IgD-negative memory B cell (primary cell): Measurements from ENCODE around the gene KIF6. TPM values are rescaled to one million over a fixed set of nuclear protein-coding genes. Genes with fewer than 3 reads are reported as not detected.
A peak's percentile ranks its signal among the peaks of the same experiment; 100 is the strongest.

ENCODE experiments used
- H3K27ac Mint-ChIP-seq, 3 donors: one replicate each; pipeline ENCODE4 v1.8.0; 2020 to 2022; ENCODE audit warnings: mild to moderate bottlenecking in 3 of 3, mixed read lengths in 3 of 3, moderate library complexity in 1 of 3
- H3K27me3 Mint-ChIP-seq: one replicate; pipeline ENCODE4 v1.8.0; 2021; ENCODE audit warnings: mixed read lengths
- H3K36me3 Mint-ChIP-seq: one replicate; pipeline ENCODE4 v1.8.0; 2020; ENCODE audit warnings: mild to moderate bottlenecking, mixed read lengths
- H3K4me1 Mint-ChIP-seq, 3 donors: one replicate each; pipeline ENCODE4 v1.8.0; 2020 to 2022; ENCODE audit warnings: mixed read lengths in 3 of 3, mild to moderate bottlenecking in 1 of 3
- H3K4me3 Mint-ChIP-seq, 4 donors: one replicate each; pipeline ENCODE4 v1.8.0; 2020 to 2022; ENCODE audit warnings: mild to moderate bottlenecking in 4 of 4, mixed read lengths in 4 of 4, moderate library complexity in 3 of 4
- H3K9me3 Mint-ChIP-seq, 3 donors: one replicate each; pipeline ENCODE4 v1.8.0; 2020 to 2021; ENCODE audit warnings: mixed read lengths in 3 of 3, mild to moderate bottlenecking in 1 of 3
- polyA plus RNA-seq: library from polyadenylated mRNA; unstranded; fragments of 300-500 nt; fragmentation: Illumina TruSeq; gene quantifications from one replicate; pipeline ENCODE4 v1.2.3, GENCODE V29; 2021

The KIF6 gene
- polyA plus RNA-seq, result not detected

DNA sequence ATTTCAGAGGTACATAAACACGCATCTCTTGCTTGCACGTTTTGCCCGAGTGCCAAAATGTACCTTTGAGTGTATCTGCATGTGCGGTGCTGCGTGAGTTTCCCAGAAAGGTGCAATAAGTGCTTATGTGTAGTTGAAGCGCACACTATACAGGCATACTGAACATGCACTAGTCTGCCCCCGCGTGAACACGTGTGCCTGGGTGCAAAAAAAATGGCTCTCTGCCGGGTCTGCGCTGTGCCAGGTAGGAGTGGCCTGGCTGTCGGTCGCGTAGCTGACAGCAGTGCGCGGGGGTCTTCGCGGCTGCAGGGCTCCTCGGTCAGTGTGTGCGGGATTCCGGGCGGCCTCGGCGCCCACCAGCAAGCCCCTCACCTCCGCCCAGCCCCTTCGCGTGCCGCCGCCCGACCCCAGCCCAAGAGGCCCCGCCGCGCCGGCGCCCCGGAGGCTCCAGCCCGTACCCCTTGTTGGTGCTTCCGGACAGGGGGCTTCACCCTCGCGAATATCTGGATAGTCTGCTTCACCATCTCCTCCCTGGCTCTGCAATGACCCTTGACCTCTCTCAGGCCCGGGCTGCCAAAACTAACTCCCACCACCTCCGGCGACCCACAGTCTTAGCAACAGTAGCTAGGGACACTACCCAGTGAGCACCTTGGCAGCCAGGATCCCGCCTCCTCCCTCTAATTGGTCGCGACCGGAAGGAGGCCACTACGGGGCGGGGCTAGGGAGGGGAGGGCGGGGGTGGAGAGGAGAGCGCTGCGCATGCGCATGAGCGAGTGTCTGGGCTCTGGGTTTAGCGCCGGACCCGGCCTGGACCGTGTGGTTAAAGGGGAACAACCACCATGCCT is at the start of gene KIF6:
TSS of gene KIF6 (minus strand) at position 622 of the 845 bp plus-strand sequence. CDS start at position 524, 98 bp downstream.
- Mint-ChIP-seq H3K9me3 (no peaks in the 10 kb centered on the region), H3K4me3 (peak within 1 kb of the TSS; percentile 91 to 98 (median 96)), H3K27ac (peak within 1 kb of the TSS in 2 of 3 donors; percentile 51 to 85), H3K36me3 (no peaks in the 10 kb centered on the region), H3K27me3 (peaks cover 1% of the 10 kb centered on the region), H3K4me1 (peaks cover 0 to 4% (median 2%) of the 10 kb centered on the region in 3 donors)

- no peak overlapping the region for H3K4me3 Mint-ChIP-seq
- peaks cover 2% of the 10 kb centered on the region for H3K27me3 Mint-ChIP-seq
- no peaks in the 10 kb centered on the region for H3K4me1 Mint-ChIP-seq
- no peaks in the 10 kb centered on the region for H3K36me3 Mint-ChIP-seq
- no peak overlapping the region for H3K27ac Mint-ChIP-seq
- peaks cover 0 to 2% (median 0%) of the 10 kb centered on the region in 3 donors for H3K9me3 Mint-ChIP-seq
Measured at GRCh38 chr6:39773782-39774181, 48.6 kb upstream of the KIF6 start.

DNA sequence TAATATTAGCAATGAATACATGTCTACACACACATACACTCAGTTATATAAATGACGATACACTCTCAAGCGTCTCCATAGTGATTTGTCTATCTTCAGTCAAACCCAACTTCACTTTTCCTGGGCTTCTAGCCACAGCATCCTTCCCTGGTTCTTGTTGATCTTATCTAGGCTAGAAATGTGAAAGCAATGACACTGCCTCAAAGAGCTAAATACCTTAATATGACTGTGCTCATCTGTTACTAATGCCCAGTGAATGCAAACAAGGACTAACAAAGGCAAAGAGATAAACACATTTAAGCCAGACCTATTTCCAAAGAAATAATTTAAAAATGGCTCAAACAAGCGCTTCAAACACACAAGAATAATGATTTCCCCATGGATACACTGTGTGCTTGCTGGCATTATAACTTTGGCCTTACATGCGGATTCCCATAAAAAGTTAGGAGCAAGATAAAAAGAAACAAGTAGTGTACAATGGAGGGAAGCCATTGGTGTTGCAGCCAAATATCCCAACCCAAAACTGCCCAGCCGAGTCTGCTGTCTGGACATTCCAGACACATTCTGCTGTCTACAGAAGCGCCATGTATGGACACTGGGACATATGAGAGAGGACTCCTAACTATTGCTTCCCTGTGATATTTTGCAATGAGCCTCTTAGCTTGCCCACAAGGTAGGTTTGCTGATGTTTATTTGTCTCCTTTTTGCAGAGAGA is 47.5 kb upstream of the KIF6 start:
- Mint-ChIP-seq H3K4me3 (no peak overlapping the region), H3K27me3 (peaks cover 2% of the 10 kb centered on the region), H3K27ac (no peak overlapping the region), H3K4me1 (no peaks in the 10 kb centered on the region), H3K36me3 (no peaks in the 10 kb centered on the region), H3K9me3 (peaks cover 0 to 2% (median 2%) of the 10 kb centered on the region in 3 donors)

GRCh38 chr6:39770446-39770845 is 45.2 kb upstream of the KIF6 start:
- peaks cover 0 to 7% (median 2%) of the 10 kb centered on the region in 3 donors for H3K9me3 Mint-ChIP-seq

DNA sequence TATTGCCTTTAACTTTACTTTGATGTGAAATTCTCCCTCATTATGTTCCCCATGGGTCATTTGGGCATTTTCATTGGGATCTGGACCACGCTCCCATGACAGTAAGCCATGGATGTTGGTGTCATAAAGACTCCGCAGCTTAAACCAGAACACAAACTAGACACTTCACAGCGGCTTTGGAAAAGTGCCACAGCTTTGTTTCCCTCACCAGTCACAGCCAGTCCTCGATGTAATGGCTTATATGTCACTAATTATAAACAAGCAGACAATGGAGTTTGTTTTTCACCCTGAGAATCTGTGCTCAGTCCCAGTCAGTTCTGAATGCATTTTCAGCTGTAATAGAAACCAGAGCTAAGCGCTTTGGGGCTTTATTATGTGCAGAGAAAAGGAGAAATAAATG is 43.8 kb upstream of the KIF6 start:
- Mint-ChIP-seq H3K27me3 (peaks cover 6% of the 10 kb centered on the region), H3K9me3 (peaks cover 0 to 7% (median 2%) of the 10 kb centered on the region in 3 donors), H3K27ac (no peak overlapping the region), H3K4me3 (no peak overlapping the region), H3K36me3 (no peaks in the 10 kb centered on the region), H3K4me1 (no peaks in the 10 kb centered on the region)

More at GRCh38 chr6:39770446-39770845, 45.2 kb upstream of the KIF6 start:
- no peak overlapping the region for H3K4me3 Mint-ChIP-seq
- no peak overlapping the region for H3K27ac Mint-ChIP-seq
- no peaks in the 10 kb centered on the region for H3K36me3 Mint-ChIP-seq
- H3K4me1 Mint-ChIP-seq, result no peaks in the 10 kb centered on the region
- H3K27me3 Mint-ChIP-seq, result peaks cover 2% of the 10 kb centered on the region

DNA sequence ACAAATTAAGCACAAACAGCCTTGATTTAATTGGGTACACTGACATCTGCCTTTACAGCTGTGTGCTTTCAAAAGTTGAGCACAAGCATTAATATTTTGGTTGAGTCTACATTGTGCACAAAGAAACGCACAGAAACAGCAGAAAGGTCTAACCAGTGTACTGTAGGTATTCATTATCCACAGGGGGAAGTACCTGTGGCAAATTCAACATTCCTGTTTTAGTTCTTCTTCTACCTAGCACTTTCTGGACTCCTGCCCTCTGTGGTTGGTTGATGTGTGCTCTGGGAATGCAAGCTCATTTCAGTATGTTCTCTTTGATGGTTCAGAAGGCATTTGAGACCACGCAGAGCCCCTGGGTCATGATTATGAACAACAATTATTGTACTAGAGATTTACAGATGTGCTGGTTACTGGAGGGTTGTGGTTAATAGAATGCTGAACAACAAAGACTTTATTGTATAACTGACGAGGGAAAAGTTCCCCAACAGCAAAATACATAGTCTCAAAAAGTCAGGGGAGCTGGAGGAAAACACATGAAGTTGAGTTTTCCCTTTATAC is 40.4 kb upstream of the KIF6 start:
- Mint-ChIP-seq H3K4me3 (no peak overlapping the region), H3K4me1 (no peaks in the 10 kb centered on the region), H3K27ac (no peak overlapping the region), H3K36me3 (no peaks in the 10 kb centered on the region), H3K9me3 (peaks cover 0 to 7% (median 3%) of the 10 kb centered on the region in 3 donors), H3K27me3 (peaks cover 10% of the 10 kb centered on the region)

GRCh38 chr6:39760226-39760952 is 35.2 kb upstream of the KIF6 start:
- H3K27me3 Mint-ChIP-seq, result peaks cover 10% of the 10 kb centered on the region

GRCh38 chr6:39758905-39759605 is 33.8 kb upstream of the KIF6 start:
- H3K4me1 Mint-ChIP-seq, result no peaks in the 10 kb centered on the region
- H3K9me3 Mint-ChIP-seq, result peaks cover 0 to 3% (median 0%) of the 10 kb centered on the region in 3 donors
- H3K4me3 Mint-ChIP-seq, result no peak overlapping the region
- no peaks in the 10 kb centered on the region for H3K36me3 Mint-ChIP-seq
- peaks cover 4% of the 10 kb centered on the region for H3K27me3 Mint-ChIP-seq
- H3K27ac Mint-ChIP-seq, result no peak overlapping the region

More at GRCh38 chr6:39760226-39760952, 35.2 kb upstream of the KIF6 start:
- Mint-ChIP-seq H3K9me3 (peaks cover 0 to 3% (median 0%) of the 10 kb centered on the region in 3 donors), H3K4me3 (no peak overlapping the region), H3K27ac (no peak overlapping the region), H3K4me1 (no peaks in the 10 kb centered on the region), H3K36me3 (no peaks in the 10 kb centered on the region)

GRCh38 chr6:39756582-39756981 is 31.4 kb upstream of the KIF6 start:
- peaks cover 0 to 2% (median 0%) of the 10 kb centered on the region in 3 donors for H3K9me3 Mint-ChIP-seq
- no peak overlapping the region for H3K4me3 Mint-ChIP-seq
- peaks cover 4% of the 10 kb centered on the region for H3K27me3 Mint-ChIP-seq
- H3K36me3 Mint-ChIP-seq, result no peaks in the 10 kb centered on the region
- no peak overlapping the region for H3K27ac Mint-ChIP-seq
- H3K4me1 Mint-ChIP-seq, result no peaks in the 10 kb centered on the region

DNA sequence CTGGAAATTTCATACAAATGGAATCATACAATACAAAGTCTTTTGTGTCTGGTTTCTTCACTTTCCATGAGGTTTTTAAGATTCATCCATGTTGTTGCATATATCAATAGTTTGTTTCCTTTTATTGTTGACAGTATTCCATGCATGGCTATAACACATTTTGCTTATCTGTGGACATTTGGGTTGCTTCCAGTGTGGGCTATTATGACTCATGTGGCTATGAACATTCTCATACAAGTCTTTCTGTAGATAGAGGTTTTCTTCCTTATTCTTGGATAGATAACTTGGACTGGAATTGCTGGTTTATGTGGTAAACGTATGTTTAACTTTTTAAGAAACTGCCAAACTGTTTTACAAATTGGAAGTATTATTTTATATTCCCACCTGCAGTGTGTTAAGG is 30.0 kb upstream of the KIF6 start:
- H3K4me3 Mint-ChIP-seq, result no peak overlapping the region
- no peak overlapping the region for H3K27ac Mint-ChIP-seq
- H3K4me1 Mint-ChIP-seq, result no peaks in the 10 kb centered on the region
- H3K27me3 Mint-ChIP-seq, result no peaks in the 10 kb centered on the region
- H3K9me3 Mint-ChIP-seq, result peaks cover 0 to 2% (median 0%) of the 10 kb centered on the region in 3 donors
- H3K36me3 Mint-ChIP-seq, result no peaks in the 10 kb centered on the region

- H3K4me3 Mint-ChIP-seq, result no peak overlapping the region
- no peaks in the 10 kb centered on the region for H3K27me3 Mint-ChIP-seq
- H3K9me3 Mint-ChIP-seq, result peaks cover 0 to 2% (median 0%) of the 10 kb centered on the region in 3 donors
- H3K36me3 Mint-ChIP-seq, result no peaks in the 10 kb centered on the region
- no peak overlapping the region for H3K27ac Mint-ChIP-seq
- no peaks in the 10 kb centered on the region for H3K4me1 Mint-ChIP-seq
Measured at GRCh38 chr6:39754514-39755115, 29.4 kb upstream of the KIF6 start.

- no peak overlapping the region for H3K27ac Mint-ChIP-seq
- no peaks in the 10 kb centered on the region for H3K27me3 Mint-ChIP-seq
- H3K9me3 Mint-ChIP-seq, result peaks cover 0 to 2% (median 0%) of the 10 kb centered on the region in 3 donors
- H3K4me1 Mint-ChIP-seq, result no peaks in the 10 kb centered on the region
- no peaks in the 10 kb centered on the region for H3K36me3 Mint-ChIP-seq
- H3K4me3 Mint-ChIP-seq, result no peak overlapping the region
Measured at GRCh38 chr6:39753725-39754045, 28.5 kb upstream of the KIF6 start.

GRCh38 chr6:39752835-39753724 is 27.9 kb upstream of the KIF6 start:
- Mint-ChIP-seq H3K4me3 (no peak overlapping the region), H3K27ac (no peak overlapping the region), H3K9me3 (peaks cover 0 to 2% (median 0%) of the 10 kb centered on the region in 3 donors), H3K27me3 (no peaks in the 10 kb centered on the region), H3K36me3 (no peaks in the 10 kb centered on the region), H3K4me1 (no peaks in the 10 kb centered on the region)
